Measurements from ENCODE around the gene SCN5A. TPM values are rescaled to one million over a fixed set of nuclear protein-coding genes. Genes with fewer than 3 reads are reported as not detected.

Gene SCN5A
- total RNA-seq, 1 experiment from 2014 or later, result 13.6 TPM

DNA sequence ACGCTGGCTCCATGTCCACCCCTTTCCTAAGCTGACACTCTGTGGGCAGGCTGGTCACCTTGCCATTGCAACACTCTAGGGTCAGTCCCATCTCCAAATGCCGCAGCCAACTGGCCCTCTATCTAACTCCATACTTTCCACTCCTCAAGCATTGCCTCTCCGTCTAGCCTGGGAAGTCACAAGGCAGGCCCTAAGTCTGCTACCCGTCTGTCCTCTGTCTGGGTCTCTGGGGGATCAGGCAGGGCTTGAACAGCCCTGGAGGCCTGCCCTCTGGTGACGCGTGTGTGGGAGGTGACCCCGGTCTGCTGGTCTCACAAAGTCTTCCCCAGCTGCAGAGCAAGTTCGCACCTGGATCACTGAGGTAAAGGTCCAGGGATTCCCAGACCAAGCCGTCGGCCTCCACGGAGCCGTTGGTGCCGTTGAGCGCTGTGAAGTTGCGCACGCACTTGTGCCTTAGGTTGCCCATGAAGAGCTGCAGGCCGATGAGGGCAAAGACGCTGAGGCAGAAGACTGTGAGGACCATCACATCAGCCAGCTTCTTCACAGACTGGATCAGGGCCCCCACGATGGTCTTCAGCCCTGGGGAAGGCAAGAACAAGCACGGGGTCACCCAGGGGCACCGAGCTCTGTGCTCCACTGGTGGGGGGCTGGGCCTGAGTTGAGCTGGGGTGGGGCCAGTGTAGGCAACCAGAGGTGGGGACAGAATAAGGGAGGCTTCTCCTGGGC, 39.9 kb downstream of the SCN5A start (continued):
- TF ChIP-seq, protein P1, sequence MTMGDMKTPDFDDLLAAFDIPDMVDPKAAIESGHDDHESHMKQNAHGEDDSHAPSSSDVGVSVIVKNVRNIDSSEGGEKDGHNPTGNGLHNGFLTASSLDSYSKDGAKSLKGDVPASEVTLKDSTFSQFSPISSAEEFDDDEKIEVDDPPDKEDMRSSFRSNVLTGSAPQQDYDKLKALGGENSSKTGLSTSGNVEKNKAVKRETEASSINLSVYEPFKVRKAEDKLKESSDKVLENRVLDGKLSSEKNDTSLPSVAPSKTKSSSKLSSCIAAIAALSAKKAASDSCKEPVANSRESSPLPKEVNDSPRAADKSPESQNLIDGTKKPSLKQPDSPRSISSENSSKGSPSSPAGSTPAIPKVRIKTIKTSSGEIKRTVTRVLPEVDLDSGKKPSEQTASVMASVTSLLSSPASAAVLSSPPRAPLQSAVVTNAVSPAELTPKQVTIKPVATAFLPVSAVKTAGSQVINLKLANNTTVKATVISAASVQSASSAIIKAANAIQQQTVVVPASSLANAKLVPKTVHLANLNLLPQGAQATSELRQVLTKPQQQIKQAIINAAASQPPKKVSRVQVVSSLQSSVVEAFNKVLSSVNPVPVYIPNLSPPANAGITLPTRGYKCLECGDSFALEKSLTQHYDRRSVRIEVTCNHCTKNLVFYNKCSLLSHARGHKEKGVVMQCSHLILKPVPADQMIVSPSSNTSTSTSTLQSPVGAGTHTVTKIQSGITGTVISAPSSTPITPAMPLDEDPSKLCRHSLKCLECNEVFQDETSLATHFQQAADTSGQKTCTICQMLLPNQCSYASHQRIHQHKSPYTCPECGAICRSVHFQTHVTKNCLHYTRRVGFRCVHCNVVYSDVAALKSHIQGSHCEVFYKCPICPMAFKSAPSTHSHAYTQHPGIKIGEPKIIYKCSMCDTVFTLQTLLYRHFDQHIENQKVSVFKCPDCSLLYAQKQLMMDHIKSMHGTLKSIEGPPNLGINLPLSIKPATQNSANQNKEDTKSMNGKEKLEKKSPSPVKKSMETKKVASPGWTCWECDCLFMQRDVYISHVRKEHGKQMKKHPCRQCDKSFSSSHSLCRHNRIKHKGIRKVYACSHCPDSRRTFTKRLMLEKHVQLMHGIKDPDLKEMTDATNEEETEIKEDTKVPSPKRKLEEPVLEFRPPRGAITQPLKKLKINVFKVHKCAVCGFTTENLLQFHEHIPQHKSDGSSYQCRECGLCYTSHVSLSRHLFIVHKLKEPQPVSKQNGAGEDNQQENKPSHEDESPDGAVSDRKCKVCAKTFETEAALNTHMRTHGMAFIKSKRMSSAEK (CRISPR knock-in tag; IDR thresholded peaks at IDR 0.05; ENCODE audit: borderline replicate concordance), result no peak
- TF ChIP-seq ATF3 (CRISPR knock-in tag; conservative IDR thresholded peaks at IDR 0.05), result no peak

- TF ChIP-seq NR1H2 (CRISPR knock-in tag; IDR thresholded peaks at IDR 0.05), result no peak
- TF ChIP-seq KAT7 (CRISPR knock-in tag; IDR thresholded peaks at IDR 0.05; ENCODE audit: borderline replicate concordance), result no peak
- TF ChIP-seq, protein P2, sequence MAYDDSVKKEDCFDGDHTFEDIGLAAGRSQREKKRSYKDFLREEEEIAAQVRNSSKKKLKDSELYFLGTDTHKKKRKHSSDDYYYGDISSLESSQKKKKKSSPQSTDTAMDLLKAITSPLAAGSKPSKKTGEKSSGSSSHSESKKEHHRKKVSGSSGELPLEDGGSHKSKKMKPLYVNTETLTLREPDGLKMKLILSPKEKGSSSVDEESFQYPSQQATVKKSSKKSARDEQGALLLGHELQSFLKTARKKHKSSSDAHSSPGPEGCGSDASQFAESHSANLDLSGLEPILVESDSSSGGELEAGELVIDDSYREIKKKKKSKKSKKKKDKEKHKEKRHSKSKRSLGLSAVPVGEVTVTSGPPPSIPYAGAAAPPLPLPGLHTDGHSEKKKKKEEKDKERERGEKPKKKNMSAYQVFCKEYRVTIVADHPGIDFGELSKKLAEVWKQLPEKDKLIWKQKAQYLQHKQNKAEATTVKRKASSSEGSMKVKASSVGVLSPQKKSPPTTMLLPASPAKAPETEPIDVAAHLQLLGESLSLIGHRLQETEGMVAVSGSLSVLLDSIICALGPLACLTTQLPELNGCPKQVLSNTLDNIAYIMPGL (CRISPR knock-in tag; IDR thresholded peaks at IDR 0.05), result no peak
- TF ChIP-seq ZNF416 (CRISPR knock-in tag; IDR thresholded peaks at IDR 0.05), result no peak
- H3K27me3 Mint-ChIP-seq (ENCODE audit: low read depth), result no peaks in the 10 kb centered on the region
- H3K27ac Mint-ChIP-seq, result no peak overlapping the region
- no peak overlapping the region for H3K4me3 Mint-ChIP-seq
- no peaks in the 10 kb centered on the region for H3K36me3 Mint-ChIP-seq
- ATAC-seq (no peak), DNase-seq (ENCODE audit: low spot score) (no peak)
- POLR2A ChIA-PET, result no interaction called here
- no peaks in the 10 kb centered on the region for H3K4me1 Mint-ChIP-seq
- CTCF ChIA-PET, result no interaction called here
- H3K9me3 Mint-ChIP-seq, result no peaks in the 10 kb centered on the region
These were observed 40.5 kb downstream of the SCN5A start for GRCh38 chr3:38608961-38609360.

DNA sequence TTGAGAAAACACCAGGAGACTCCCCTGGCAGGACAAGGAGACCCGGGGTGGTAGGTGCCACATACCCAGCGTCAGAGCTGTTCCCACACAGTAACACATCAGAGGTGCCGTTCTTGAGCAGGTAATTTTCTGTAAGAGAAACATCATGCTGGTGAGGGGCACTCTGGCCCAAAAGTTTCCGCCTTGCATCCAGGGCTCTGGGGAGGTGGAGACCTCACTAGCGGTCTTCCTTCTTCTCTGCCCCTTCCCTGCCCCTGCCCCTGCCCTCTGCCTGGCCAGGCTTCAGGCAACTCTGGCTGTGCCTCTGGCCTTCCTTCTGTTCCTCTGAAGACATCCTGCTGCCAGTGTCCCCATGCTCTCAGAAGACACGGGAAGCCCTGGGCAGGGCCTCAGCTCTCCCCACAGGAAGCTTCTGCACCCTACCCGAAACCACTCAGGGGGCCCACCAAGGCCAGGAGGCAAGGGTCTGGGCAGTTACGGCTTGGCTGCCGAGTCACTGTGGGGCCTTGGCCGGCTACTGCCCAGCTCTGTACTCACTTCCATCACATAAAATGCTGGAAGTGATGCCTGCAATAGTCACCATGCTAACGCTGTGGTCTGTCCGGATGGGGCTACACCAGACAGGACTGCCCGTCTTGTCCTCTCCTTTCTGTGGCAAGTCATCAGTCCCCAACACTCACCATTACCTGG, 41.3 kb downstream of the SCN5A start:
- POLR2A ChIA-PET, result no interaction called here
- CTCF ChIA-PET, result no interaction called here
- no peaks in the 10 kb centered on the region for H3K27me3 Mint-ChIP-seq (ENCODE audit: low read depth)
- ATAC-seq (no peak), DNase-seq (ENCODE audit: low spot score) (no peak)
- H3K27ac Mint-ChIP-seq, result no peak overlapping the region
- TF ChIP-seq, protein P1 (CRISPR knock-in tag; IDR thresholded peaks at IDR 0.05; ENCODE audit: borderline replicate concordance), result no peak
- TF ChIP-seq, protein P3, sequence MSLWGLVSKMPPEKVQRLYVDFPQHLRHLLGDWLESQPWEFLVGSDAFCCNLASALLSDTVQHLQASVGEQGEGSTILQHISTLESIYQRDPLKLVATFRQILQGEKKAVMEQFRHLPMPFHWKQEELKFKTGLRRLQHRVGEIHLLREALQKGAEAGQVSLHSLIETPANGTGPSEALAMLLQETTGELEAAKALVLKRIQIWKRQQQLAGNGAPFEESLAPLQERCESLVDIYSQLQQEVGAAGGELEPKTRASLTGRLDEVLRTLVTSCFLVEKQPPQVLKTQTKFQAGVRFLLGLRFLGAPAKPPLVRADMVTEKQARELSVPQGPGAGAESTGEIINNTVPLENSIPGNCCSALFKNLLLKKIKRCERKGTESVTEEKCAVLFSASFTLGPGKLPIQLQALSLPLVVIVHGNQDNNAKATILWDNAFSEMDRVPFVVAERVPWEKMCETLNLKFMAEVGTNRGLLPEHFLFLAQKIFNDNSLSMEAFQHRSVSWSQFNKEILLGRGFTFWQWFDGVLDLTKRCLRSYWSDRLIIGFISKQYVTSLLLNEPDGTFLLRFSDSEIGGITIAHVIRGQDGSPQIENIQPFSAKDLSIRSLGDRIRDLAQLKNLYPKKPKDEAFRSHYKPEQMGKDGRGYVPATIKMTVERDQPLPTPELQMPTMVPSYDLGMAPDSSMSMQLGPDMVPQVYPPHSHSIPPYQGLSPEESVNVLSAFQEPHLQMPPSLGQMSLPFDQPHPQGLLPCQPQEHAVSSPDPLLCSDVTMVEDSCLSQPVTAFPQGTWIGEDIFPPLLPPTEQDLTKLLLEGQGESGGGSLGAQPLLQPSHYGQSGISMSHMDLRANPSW (CRISPR knock-in tag; conservative IDR thresholded peaks at IDR 0.05; ENCODE audit: low read depth), result no peak
- no peak for TF ChIP-seq TCF7 (CRISPR knock-in tag; IDR thresholded peaks at IDR 0.05; ENCODE audit: low read depth)
- TF ChIP-seq TEAD4 (CRISPR knock-in tag; IDR thresholded peaks at IDR 0.05), result no peak
- TF ChIP-seq MAX (CRISPR knock-in tag; IDR thresholded peaks at IDR 0.05), result no peak
- no peak for TF ChIP-seq NFE2L1 (CRISPR knock-in tag; IDR thresholded peaks at IDR 0.05)
- no peak for TF ChIP-seq IRF2 (CRISPR knock-in tag; IDR thresholded peaks at IDR 0.05; ENCODE audit: borderline replicate concordance, low read depth)
- no peak for TF ChIP-seq ZNF416 (CRISPR knock-in tag; IDR thresholded peaks at IDR 0.05)
- no peak for TF ChIP-seq CTCF (IDR thresholded peaks at IDR 0.05)
- no peak for TF ChIP-seq OVOL2 (CRISPR knock-in tag; IDR thresholded peaks at IDR 0.05; ENCODE audit: borderline replicate concordance)
- no peaks in the 10 kb centered on the region for H3K4me1 Mint-ChIP-seq
- no peaks in the 10 kb centered on the region for H3K36me3 Mint-ChIP-seq
- no peak overlapping the region for H3K4me3 Mint-ChIP-seq
- H3K9me3 Mint-ChIP-seq, result no peaks in the 10 kb centered on the region

Data from WTC11 (cell line).